Stimulated activated CD8-positive, alpha-beta memory T cell treated with anti-CD3 and anti-CD28 coated beads, Interleukin-15, amount 100 ng/mL, for 1 hour (primary cell): Measurements from ENCODE around the gene AGO3.
"Not testable (repeated sequence)": the region's sequence is repeated elsewhere in the genome, so short reads cannot be mapped to it uniquely, and the experiment has no call there.

Source experiments
- DNase-seq: peaks from one replicate; pipeline ENCODE4 v3.0.0-alpha.2; 2020; ENCODE audit warnings: low read depth

Gene AGO3

DNA sequence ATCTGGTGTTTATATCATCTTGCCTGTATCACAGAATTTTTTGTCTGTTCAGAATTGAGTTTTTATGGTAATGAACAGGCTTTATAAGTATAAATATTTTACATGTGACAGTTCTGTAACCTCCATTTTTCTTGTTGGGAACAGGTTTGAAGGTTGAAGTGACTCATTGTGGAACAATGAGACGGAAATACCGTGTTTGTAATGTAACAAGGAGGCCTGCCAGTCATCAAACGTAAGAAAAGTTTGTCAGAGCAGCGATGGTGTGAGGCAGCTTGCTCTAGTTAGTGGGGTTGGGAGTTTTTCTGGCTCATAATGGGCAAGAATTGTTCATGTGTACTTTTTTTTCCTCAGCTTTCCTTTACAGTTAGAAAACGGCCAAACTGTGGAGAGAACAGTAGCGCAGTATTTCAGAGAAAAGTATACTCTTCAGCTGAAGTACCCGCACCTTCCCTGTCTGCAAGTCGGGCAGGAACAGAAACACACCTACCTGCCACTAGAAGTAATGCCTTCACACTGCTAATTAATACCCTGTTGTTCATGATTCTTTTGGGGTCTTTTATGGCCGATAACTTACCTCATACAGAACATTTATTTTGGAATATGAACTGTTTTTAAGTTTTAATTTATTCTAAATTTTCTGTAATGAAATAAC is 77.8 kb downstream of the AGO3 start:
- no peak for DNase-seq

DNA sequence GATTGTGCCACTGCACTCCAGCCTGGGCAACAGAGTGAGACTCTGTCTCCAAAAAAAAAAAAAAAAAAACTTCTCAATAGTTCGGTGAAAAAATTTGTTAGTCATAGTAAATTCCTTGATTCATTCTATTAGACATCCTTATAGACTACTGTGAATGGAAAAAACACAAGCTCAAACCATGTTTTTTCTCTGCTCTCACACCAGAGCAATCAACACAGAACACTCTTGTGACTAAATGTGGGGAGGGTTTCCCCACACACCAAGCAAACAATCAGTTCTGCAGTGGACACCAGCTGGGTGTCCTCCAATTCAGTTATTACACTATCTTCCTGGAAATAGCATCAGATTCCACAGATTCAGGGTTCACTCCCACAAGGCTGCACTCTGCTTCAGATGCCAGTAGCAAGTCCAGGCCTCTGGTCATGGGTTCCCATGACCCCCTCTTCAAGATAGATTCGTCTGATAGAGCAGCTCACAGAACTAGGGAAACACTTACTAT is 83.9 kb downstream of the AGO3 start:
- DNase-seq = no peak

GRCh38 chr1:36016686-36017085 is 85.8 kb downstream of the AGO3 start:
- no peak for DNase-seq

DNA sequence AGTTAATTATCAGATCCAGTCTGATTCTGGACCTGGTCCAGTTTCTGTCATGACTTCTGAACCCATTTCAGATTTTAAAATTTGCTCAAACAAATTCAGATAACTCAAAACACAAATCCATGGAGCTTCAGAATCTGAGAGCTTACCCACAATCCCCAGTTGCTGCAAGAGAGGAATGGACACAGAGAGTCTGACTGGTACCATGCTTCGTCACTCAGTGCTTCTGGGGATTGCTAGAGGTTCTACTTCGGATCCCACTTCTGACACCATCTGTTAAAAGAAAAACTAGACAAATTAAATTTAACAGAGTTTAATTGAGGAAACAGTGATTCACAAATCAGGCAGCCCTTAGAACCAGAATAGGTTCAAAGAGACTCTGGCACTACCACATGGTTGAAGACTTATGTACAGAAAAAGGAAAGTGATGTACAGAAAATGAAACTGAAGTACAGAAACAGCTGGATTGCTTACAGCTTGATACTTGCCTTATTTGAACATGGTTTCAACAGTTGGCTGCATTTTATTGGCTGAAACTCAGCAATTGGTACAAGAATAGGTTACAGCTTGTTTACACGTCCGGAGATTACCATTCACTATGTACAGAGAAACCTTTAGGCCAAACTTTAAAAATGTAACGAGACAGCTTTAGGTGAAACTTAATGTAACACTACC is 92.3 kb downstream of the AGO3 start:
- no peak for DNase-seq

GRCh38 chr1:36024024-36024423 is 93.1 kb downstream of the AGO3 start:
- DNase-seq = not testable (repeated sequence)

DNA sequence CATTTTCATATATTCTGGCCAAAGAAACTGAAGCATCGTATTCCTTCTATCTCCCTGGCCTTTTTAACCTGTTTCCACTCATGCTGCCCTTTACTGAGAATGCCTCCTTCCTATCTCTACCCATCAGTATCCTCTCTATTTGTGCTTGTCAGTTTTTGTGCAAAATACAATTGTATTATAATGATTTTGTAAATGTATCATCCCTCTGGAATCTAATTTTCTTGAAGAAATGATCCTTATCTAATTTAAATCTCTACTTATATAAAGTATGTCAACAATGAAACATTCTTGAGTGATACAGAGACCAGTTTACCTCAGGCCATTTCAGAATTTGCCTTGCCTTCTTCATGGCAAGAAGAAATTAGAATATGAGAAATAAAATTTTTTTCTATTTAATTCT is 93.9 kb downstream of the AGO3 start:
- DNase-seq = no peak

DNA sequence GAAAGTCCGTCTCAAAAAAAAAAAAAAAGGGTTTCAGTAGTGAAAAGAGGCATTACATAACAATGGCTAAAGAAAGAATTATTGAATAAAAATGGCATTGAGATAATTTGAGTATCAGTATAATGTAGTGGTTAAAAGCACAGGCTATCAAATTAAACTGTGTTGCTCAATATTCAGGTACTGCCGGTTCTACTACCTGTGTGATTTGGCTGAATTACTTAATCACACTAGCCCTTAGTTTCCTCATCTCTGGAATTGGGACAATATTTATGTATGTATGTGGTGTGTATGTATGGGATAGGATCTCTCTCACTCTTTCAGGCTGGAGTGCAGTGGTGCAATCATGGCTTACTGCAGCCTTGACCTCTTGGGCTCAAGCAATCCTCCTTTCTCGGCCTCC is 96.9 kb downstream of the AGO3 start:
- DNase-seq = no peak

DNA sequence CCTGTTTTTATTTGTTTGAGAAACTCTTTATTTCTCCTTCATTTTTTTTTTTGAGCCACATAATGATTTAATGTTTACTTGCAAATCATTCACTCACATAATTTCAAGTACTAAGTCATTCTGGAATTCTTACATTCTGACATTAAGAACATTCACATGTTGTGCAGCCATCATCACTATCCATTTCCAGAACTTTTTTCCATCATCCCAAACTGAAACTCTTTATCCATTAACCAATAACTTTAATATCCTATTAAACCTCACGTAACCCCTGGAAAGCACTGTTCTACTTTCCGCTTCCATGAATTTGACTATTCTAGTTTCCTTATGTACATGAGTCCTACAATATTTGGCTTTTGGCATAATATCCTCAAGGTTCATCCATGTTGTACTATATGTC is 100.5 kb downstream of the AGO3 start:
- no peak for DNase-seq

GRCh38 chr1:36034692-36035091 is 103.8 kb downstream of the AGO3 start:
- DNase-seq = no peak

DNA sequence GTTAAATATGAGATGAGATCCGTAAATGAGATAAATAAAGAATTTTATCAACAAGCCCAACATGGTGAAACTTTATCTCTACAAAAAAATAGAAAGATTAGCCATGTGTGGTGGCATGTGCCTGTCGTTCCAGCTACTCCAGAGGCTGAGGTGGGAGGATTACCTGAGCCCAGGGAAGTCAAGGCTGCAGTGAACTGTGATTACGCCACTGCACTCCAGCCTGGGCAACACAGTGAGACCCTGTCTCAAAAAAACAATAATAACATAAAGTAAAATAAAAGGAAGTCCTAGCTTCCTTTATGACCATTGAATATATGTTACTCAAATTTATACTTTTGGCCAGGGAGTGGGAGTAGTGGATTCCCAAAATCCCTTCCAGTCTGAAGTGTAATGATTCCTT is 104.2 kb downstream of the AGO3 start:
- no peak for DNase-seq

- DNase-seq = no peak
Measured at GRCh38 chr1:36040238-36040637, 109.3 kb downstream of the AGO3 start.

DNA sequence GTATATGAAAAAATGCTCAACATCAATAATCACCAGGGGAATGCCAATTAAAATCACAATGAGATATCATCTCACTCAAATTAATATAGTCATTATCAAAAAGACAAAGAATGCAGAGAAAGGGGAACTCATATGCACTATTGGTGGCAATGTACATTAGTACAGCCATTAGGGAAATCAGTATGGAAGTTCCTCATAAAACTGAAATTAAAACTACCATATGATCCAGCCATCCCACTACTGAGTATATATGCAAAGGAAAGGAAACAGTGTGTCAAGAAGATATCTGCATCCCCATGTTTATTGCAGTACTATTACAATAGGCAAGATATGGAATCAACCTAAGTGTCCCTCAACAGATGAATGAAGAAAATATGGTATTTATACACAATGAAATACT is 120.9 kb downstream of the AGO3 start:
- DNase-seq = no peak

- no peak for DNase-seq
Measured at GRCh38 chr1:36053978-36054377, 123.1 kb downstream of the AGO3 start.

- no peak for DNase-seq
Measured at GRCh38 chr1:36055706-36056105, 124.8 kb downstream of the AGO3 start.

GRCh38 chr1:36062315-36062714 is 131.4 kb downstream of the AGO3 start:
- no peak for DNase-seq

DNA sequence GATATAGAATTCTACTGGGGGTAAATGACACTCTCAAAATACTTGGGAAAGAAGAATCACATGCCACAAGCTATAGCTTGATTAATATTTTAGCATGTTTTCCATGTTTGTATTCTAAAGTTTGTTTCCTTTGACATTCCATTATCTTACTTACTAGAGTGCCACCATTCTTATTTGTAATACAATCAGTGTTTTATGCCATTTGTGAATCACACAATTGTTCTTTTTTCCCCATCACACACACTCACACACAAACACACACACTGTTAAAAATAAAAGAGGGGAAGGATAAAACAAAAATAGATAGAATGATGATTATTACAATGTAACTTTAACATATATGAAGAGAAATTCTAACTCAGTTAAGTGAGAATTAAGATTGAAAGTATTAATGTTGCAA is 137.0 kb downstream of the AGO3 start:
- no peak for DNase-seq

DNA sequence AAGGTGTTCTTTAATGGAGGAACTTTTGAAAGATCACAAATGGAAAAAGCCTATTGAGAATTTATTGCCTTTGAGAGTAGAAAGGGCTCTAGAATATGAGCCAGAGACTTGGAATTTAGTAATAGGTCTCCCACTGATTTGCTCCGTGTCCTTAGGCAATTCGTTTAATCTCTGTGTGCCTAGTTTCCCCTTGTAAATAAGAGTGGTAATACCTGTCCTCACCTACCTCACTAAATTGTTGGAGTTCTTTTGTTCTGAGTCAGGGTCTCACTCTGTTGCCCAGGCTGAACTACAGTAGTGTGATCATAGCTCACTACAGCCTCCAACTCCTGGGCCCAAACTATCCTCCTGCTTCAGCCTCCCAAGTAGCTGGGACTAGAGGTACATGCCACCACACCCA is 138.0 kb downstream of the AGO3 start:
- no peak for DNase-seq

DNA sequence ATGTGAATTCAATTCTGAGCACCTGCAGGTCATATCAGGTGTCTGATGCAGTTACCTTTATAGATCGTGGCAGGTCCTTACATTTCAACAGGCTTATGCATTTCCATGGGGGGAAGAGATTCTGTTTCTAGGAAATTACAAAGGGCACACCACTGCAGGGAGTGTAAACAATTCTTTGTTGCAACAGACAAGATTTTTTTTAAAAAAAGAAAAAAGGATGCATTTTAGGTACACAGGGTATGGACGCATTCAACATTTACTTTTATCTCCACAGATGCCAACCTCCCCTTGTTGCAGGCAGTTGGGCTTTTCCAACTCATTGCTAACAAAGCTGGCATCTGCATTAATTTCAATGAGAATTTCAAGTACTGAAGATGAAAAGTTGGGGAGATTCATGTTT is 139.4 kb downstream of the AGO3 start:
- no peak for DNase-seq

- no peak for DNase-seq
Measured at GRCh38 chr1:36076979-36077573, 146.2 kb downstream of the AGO3 start.

GRCh38 chr1:36080236-36080635 is 149.3 kb downstream of the AGO3 start:
- DNase-seq = no peak

DNA sequence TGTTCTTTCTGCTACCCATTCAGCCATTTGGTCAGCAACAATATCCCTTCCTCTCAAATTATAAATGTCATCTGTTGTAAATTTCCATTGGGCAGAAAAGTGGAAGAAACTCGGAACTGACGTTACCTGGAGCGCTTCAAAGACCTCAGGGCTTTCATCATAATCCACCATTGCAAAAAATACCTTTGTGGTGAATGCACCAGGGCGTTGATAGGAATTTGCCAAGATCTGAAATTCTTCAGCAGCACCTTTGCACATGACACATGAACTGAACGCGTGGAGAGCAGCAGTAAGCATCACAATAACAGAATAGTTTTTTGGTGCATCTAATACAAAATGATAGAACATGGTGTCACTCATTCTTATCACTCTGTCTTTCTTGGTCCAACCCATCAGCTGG is 149.9 kb downstream of the AGO3 start:
- DNase-seq = no peak

DNA sequence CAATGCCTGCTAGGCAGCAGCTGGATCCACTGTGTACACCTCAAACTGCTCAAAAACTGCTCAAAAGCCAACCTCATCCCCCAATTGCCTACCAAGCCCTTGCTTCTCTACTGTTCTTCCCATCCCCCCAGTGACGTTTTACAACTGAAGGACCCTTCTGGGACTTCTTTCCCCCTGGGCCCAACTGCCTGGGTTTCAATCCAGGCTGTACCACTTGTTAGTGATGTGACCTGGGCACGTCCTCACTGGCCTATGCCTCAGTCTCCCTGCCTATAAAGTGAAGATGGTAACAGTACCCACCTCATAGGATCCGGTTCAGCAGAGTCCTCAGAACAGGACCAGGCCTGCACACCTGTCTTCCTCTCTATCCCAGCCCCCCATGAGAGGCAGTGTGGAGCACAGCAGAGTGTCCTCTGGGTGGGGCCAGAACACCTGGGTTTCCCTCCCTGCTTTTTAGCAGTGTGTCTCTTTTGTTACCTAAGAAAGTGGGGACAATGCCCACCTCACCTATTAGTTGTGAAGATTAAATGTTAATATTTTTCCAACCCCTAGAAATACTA is 151.1 kb downstream of the AGO3 start:
- DNase-seq = no peak

GRCh38 chr1:36083219-36083618 is 152.3 kb downstream of the AGO3 start:
- no peak for DNase-seq
